Activated CD8-positive, alpha-beta memory T cell treated with anti-CD3 and anti-CD28 coated beads for 1 hour (primary cell): Measurements from ENCODE around the gene TLR9.
"Not testable (repeated sequence)": the region's sequence is repeated elsewhere in the genome, so short reads cannot be mapped to it uniquely, and the experiment has no call there.

Experiments used
- DNase-seq, 2 donors: peaks; one replicate each; pipeline ENCODE4 v3.0.0-alpha.2; 2020; ENCODE audit warnings: low read depth in 1 of 2; ENCODE audit errors: extremely low read depth in 1 of 2

Gene TLR9

DNA sequence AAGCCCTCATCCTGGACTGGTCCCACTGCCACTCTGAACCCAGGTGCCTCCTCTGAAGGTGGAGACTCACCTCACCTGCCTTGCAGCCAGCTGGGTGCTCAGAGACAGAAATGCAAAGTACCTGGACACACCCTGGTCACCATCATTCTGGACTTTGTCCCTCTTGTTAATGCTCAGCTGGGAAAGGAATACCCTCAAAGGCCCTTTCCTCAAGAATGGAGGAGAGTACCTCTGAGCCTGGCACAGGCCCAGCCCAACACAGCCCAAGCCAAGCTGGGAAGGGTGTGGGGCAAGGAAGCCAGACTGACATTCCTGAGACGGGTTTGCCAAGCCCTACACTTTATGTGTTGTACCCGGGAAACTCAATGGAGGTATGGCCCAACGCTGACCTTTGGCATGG lies 28.5 kb downstream of the TLR9 start:
- DNase-seq, result no peak

- no peak for DNase-seq
Observed at GRCh38 chr3:52195823-52196331, 29.6 kb downstream of the TLR9 start.

DNA sequence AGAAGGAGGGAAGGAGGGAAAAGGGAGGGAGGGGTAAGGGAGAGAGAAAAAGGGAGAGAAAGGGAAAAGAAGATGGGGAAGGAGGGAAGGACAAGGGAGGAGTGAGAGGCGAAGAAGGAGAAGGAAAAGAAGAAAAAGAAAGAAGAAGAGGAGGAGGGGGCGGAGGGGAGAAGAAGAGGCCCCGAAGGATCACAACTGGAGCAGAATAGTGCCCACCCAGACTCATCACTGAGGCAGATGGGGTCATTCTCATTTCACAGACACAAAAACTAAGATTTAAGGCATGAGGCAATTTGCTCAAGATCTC lies 30.2 kb downstream of the TLR9 start:
- DNase-seq, result no peak

- DNase-seq, result no peak
Observed at GRCh38 chr3:52194485-52195290, 30.8 kb downstream of the TLR9 start.

DNA sequence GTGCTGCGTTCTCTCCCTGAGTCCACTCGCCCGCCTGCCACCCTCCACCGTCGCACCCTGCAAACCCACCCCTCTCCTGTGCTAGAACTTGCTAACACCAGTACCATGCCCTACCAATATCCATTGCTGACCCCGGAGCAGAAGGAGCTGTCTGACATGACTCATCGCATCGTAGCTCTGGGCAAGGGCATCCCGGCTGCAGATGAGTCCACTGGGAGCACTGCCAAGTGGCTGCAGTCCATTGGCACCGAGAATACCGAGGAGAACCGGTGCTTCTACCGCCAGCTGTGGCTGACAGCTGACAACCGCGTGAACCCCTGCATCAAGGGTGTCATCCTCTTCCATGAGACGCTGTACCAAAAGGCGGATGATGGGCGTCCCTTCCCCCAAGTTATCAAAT lies 32.4 kb downstream of the TLR9 start:
- DNase-seq, result no peak

DNA sequence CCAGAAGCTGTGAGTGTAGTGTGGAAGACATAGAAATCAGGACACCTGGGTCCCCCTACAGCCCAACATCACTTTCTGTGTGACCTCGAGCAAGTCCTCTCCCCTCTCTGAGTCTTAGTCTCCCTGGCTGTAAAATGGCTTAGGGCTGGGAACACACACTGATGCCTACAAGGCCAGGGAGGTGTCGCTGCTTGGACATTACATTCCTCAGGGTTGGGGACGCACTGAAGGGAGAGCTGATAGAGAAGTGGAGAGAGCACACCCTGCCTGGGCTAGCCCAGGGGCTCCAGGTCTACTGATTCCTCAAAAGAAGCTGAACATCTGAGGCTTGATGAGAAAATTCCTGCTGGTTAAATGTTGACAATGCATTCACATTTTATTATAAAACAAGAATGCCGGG lies 33.8 kb downstream of the TLR9 start:
- DNase-seq, result no peak

DNA sequence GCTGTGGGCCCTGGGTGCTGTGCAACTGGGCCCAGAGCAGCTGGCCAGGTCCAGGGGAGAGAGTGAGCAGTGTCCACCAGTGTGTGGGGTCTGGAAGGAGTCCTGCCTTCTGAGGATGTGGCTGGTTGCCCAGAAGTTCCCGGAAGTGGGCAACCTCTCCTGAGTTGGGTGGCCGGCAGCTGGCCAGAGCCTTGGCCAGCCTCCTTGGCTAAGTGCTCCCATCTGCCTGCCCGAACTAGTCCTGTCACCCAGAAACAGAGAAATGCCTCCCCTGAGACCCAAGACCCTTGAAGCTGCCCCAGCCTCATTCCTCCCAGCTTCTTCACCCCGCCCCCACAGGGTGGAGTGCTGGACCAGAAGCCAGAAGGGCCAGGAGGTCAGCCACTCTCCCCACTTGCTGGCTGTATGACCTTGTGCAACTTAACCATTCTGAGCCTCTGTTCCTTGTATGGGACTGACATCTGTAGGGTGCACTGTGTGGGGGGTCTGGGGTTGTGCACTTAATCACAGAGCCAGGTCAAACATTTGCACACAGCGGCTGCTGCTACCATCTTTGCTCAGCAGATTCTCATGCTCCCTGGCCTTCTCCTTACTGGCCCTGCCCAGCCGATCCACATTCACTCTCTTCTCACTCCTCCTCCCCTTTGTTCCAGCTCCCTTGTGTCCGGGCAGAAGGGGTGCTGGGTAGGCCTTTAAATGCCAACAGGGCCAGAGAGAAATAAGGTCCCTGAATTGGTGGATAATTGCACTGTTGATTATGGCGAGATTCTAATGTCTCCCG lies 35.0 kb downstream of the TLR9 start:
- no peak for DNase-seq

DNA sequence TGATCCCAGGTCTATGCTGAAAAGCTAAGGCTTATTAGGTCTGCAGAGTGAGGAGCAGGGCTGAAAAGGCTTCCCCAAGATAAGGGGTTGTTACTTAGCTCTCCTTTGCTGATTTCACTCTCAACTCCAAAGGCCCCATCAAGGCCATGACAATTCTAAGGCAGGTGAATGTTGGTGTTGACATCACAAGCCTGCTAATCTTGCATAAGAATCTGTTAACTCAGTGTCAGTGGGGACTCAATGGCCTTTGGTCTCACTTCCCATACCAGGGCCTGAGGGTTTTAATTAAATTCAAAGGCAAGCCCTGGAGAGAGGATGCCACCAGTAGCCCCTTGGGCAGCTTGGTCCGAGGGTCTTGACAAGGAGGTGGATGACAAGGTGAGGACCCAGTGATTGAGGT lies 36.9 kb downstream of the TLR9 start:
- DNase-seq, result no peak

DNA sequence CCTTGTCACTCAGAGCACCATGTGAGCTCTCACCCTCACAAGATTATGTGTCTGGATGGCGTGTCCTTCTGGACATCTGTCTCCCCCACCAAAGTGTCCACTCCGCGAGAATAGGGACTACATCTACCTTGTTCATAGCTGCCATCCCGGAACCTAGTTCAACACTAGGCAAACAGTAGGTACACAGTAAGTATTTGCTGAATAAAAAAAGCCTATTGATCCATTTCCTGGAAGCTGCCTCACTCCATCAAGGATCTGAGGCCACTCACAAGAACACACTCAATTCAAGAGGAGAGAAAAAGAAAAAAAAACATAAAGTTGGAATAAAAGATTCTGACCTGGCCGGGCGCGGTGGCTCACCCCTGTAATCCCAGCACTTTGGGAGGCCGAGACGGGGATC lies 38.7 kb downstream of the TLR9 start:
- no peak for DNase-seq

- no peak for DNase-seq
Observed at GRCh38 chr3:52185837-52186236, 39.6 kb downstream of the TLR9 start.

GRCh38 chr3:52185311-52185710 lies 40.1 kb downstream of the TLR9 start:
- DNase-seq, result no peak

- no peak for DNase-seq
Observed at GRCh38 chr3:52184690-52185089, 40.8 kb downstream of the TLR9 start.

- no peak for DNase-seq
Observed at GRCh38 chr3:52183786-52184445, 41.5 kb downstream of the TLR9 start.

DNA sequence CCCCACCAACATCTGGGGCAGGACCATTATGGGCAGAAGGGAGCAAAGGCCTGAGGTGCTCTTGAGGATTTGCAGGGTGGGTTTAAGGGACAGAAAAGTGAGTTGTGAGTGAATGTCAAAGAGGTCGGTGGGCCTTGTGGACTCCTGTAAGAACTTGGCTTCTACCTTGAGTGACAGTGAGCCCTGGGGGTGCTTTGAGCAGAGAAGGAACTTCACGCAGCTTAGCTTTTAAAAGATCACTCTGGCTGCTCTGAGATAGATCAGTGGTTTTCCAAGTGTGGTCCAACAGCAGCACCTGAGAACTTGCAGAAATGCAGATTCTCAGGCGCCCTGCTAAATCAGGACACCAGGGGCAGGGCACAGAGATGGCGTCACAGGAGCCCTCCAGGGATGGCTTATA lies 42.8 kb downstream of the TLR9 start:
- no peak for DNase-seq

GRCh38 chr3:52182196-52182595 lies 43.2 kb downstream of the TLR9 start:
- DNase-seq, result no peak

GRCh38 chr3:52181543-52181942 lies 43.9 kb downstream of the TLR9 start:
- no peak for DNase-seq

DNA sequence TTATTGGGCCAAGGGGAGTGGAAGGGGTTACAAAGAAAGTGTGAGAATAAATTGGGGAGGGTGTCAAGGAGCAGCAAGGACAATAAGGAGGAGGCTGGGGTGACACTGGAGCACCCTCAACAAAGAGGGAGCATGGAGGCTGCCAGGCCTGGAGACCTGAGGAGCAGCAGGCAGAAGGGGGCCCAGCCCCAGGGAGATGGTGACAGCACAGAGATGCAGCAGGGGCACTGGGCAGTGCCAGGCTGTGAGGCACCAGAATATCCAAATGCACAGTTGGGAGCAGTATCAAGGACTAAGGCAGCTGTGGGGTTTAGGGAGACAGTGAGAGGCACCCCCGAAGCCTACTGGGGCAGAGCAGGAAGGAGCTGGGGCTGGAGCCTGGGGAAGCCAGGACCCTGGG lies 46.9 kb downstream of the TLR9 start:
- no peak for DNase-seq

- not testable (repeated sequence) for DNase-seq
Observed at GRCh38 chr3:52178126-52178525, 47.3 kb downstream of the TLR9 start.

DNA sequence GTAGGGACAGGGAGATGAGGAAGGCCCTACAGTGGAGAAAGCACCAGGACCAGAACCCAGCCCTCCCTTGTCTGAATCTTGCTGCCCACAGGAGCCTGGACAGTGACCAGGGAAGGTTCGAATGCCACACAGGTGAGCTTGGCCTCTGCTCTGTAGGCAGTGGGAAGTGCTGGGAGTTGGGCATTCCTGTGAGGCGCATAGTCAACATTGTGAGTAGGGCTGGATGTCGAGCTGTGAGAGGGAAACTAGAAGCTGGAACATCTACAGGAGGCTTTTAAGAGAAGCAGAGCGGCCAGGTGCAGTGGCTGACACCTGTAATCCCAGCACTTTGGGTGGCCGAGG lies 47.8 kb downstream of the TLR9 start:
- DNase-seq, result no peak

- DNase-seq, result no peak
Observed at GRCh38 chr3:52176951-52177700, 48.3 kb downstream of the TLR9 start.

DNA sequence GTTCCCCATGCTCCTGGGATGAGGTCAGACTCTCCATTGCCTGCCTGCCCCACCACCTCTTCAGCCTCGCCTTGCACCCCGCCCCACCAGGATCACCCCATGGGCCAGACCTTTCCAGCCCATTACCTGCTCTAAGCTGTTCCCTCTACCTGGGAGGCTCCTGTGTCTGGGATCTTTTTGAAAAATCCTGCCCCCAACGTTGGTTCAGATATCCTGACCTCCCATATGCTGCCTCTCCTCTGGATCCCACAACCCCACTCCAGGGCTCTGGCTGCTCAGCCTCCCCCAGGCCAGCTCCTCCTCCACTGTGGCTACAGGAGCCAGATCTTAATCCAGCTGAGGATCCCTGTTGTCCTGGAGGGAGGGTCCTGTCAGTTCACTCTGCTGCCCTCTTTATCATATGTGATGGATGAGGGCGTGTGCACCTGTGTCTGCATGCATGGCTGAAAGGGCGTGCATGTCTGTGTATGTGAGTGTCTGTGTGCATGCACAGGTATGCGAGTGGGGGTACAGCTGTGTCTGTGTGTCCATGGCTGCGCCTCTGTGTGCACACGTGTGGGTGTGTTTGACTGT lies 49.2 kb downstream of the TLR9 start:
- DNase-seq, result no peak
